ENCODE results near the gene BCL2L14. TPM values are rescaled to one million over a fixed set of nuclear protein-coding genes. Genes with fewer than 3 reads are reported as not detected.
"Not testable (repeated sequence)": the region's sequence is repeated elsewhere in the genome, so short reads cannot be mapped to it uniquely, and the experiment has no call there.

The BCL2L14 gene
- total RNA-seq, 1 donor = not detected

DNA sequence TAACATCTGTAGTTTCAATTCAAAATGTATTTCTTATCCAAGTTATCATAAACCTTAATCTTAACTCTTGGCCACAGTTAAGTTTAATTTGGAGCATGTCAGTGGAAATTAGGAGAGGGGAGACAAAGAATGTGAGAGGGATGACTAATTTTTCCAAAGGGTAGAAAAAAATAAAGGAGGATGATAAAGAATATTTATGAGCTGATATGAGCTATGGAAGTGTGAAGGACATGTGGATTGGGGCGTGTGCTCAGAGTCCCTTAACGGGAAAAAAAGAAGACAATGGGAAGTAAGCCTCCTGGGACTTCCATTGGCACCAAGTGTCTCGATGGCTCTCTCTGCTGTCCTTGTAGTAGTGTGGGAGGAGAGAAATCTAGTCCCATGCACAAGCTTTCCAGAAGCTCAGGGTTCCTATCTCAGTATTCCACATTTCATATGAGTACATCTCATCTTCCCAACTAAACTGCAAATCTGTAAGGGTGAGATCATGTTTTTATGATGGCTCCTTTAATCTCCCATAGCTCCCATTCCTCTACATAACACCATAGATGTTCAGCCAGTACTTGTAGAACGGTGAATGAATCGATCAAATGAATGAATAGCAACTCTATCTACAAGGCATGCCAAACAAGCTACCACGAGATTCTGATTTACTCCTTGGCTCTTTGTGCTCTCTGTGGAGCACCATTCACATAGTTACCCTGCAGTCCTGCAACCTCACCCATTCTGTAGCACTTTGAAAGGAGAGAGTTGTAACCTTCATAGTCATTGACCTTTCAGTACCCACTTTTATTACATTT is 27.4 kb downstream of the BCL2L14 start:
- DNase-seq (ENCODE audit: low read depth) = peak; percentile 69
- H3K4me3 ChIP-seq (ENCODE audit: low read depth, low read length) = no peak overlapping the region
- TF ChIP-seq, protein P1, sequence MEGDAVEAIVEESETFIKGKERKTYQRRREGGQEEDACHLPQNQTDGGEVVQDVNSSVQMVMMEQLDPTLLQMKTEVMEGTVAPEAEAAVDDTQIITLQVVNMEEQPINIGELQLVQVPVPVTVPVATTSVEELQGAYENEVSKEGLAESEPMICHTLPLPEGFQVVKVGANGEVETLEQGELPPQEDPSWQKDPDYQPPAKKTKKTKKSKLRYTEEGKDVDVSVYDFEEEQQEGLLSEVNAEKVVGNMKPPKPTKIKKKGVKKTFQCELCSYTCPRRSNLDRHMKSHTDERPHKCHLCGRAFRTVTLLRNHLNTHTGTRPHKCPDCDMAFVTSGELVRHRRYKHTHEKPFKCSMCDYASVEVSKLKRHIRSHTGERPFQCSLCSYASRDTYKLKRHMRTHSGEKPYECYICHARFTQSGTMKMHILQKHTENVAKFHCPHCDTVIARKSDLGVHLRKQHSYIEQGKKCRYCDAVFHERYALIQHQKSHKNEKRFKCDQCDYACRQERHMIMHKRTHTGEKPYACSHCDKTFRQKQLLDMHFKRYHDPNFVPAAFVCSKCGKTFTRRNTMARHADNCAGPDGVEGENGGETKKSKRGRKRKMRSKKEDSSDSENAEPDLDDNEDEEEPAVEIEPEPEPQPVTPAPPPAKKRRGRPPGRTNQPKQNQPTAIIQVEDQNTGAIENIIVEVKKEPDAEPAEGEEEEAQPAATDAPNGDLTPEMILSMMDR (IDR thresholded peaks at IDR 0.05; ENCODE audit: insufficient read depth, low read length) = no peak

DNA sequence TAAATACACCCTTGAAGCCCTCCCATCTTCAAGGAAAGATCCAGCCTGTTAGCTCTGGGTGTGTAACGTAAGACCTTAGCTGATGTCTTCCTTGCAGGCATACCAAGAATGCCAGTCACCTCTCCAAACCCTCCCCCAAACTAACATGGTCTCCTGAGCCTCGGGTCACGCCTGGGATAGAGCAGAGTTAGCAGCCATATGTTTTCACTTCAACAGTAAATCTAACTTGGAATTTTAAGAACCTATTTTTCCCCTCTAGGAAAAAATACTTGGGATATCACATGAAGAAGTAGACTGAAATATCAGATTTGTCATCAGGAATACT is 27.9 kb downstream of the BCL2L14 start:
- no peak for DNase-seq (ENCODE audit: low read depth)
- no peak overlapping the region for H3K4me3 ChIP-seq (ENCODE audit: low read depth, low read length)
- TF ChIP-seq, protein P1 (IDR thresholded peaks at IDR 0.05; ENCODE audit: insufficient read depth, low read length) = no peak

DNA sequence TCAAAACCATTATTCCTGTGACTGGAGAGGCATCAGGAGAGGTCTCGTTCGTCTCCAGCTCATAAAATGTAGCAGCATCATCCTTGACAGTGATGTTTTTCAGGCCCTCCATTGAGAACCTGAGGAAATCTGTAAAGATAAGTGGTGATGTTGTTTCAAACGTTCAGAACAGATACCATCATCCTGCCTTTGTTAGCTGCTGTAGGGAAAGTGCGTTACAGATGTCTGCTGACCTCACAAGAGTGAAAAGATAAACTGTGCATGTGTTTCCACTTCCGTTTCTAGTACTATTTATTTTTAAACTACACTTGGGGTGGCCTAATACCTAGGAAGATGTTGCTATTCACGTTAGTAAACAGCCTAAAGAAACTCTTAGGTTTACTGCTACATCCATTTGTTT is 28.4 kb downstream of the BCL2L14 start:
- H3K4me3 ChIP-seq (ENCODE audit: low read depth, low read length) = no peak overlapping the region
- TF ChIP-seq, protein P1 (IDR thresholded peaks at IDR 0.05; ENCODE audit: insufficient read depth, low read length) = no peak
- DNase-seq (ENCODE audit: low read depth) = no peak

DNA sequence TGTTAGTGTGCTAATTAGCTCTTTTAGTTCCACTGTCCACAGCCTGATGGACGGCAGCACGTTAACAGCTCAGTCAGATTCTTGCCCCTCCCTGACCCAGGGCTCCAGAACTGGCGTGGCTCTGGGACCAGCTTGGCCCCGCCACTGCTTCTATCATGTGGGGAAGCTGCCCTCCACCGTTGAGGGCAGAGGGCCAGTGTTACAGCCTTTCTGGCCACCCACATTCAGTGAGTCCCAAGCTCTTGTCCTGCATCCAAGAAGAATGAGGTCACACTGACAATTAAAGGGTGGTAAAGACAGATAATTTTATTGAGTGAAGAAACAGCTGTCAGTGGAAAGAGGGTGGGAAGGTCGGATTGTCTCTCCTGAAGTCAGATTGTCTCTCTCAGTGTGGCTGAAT is 36.9 kb downstream of the BCL2L14 start:
- TF ChIP-seq, protein P1 (IDR thresholded peaks at IDR 0.05; ENCODE audit: insufficient read depth, low read length) = no peak
- no peak overlapping the region for H3K4me3 ChIP-seq (ENCODE audit: low read depth, low read length)
- no peak for DNase-seq (ENCODE audit: low read depth)

DNA sequence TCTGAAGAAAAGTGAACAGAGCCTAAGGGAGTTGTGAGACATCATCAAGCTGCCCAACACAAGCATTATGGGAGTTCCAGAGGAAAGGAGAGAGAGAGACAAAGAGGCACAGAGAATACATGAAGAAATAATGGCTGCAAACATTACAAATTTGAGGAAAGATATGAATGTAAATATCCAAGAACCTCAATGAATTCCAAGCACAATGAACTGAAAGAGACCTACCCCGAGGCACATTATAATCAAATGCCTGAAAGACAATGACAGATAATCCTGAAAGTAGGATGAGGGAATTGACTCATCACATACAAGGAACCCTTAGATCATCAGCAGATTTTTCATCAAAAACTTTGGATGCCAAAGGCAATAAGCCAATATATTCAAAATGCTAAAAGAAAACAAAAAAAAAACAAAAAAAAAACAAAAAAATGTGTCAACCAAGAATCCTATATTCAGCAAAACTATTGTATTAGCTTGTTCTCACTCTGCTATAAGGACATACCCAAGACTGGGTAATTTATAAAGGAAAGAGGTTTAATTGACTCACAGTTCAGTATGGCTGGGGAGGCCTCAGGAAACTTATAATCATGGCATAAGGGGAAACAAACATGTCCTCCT is 37.8 kb downstream of the BCL2L14 start:
- no peak for DNase-seq (ENCODE audit: low read depth)
- TF ChIP-seq, protein P1 (IDR thresholded peaks at IDR 0.05; ENCODE audit: insufficient read depth, low read length) = no peak
- H3K4me3 ChIP-seq (ENCODE audit: low read depth, low read length) = no peak overlapping the region

DNA sequence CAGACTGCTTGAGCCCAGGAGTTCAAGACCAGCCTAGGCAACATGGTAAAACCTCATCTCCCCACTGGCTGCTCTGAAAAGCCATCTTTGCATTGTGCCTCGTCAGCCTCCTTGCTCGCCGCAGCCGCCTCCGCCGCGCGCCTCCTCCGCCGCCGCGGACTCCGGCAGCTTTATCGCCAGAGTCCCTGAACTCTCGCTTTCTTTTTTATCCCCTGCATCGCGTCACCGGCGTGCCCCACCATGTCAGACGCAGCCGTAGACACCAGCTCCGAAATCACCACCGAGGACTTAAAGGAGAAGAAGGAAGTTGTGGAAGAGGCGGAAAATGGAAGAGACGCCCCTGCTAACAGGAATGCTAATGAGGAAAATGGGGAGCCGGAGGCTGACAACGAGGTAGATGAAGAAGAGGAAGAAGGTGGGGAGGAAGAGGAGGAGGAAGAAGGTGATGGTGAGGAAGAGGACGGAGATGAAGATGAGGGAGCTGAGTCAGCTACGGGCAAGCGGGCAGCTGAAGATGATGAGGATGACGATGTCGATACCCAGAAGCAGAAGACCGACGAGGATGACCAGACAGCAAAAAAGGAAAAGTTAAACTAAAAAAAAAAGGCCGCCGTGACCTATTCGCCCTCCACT is 40.3 kb downstream of the BCL2L14 start:
- not testable (repeated sequence) for H3K4me3 ChIP-seq (ENCODE audit: low read depth, low read length); DNase-seq (ENCODE audit: low read depth)

DNA sequence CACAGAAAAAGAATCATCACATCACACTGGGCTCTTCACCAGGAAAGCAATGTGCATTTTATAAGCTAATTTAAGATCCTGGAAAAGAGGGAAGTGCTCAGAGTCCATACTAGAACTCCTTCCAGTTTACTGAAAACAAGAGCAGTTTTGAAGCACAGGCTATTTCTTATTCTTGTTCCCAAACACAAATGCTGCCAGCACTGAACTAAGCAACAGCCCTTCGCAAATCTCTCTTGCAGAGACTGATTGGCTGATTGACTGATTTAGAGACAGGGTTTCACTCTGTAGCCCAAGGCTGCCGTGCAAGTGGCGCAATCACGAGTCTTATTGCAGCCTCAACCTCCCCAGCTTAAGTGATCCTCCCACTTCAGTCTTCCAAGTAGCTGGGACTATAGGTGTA is 44.8 kb downstream of the BCL2L14 start:
- DNase-seq (ENCODE audit: low read depth) = no peak
- TF ChIP-seq, protein P1 (IDR thresholded peaks at IDR 0.05; ENCODE audit: insufficient read depth, low read length) = no peak
- no peak overlapping the region for H3K4me3 ChIP-seq (ENCODE audit: low read depth, low read length)

All from fibroblast of the aortic adventitia (primary cell).